Keratinocyte (primary cell): ENCODE data around the gene TGM1.

Source experiments
- CTCF ChIP-seq, 3 experiments: IDR thresholded peaks in 1 of 3; conservative IDR thresholded peaks in 1 of 3; optimal IDR thresholded peaks in 1 of 3; 2 replicates in 2 of 3; 3 replicates in 1 of 3; pipeline versions ENCODE3 to v1.5.1; 2011; ENCODE audit warnings: low read length in 3 of 3, mild to moderate bottlenecking in 3 of 3, moderate library complexity in 2 of 3, control low read depth in 1 of 3, inconsistent platforms in 1 of 3; ENCODE audit not compliant: insufficient read depth in 2 of 3; ENCODE audit errors: extremely low read depth in 1 of 3
- EZH2 ChIP-seq: IDR thresholded peaks from one replicate; pipeline ENCODE4 v1.6.1; 2012; ENCODE audit warnings: inconsistent platforms, mild to moderate bottlenecking, low read length, moderate library complexity

- no peak for TF ChIP-seq CTCF (optimal IDR thresholded peaks at IDR 0.05 in 1 of 3, IDR thresholded peaks at IDR 0.05 in 1 of 3, conservative IDR thresholded peaks at IDR 0.05 in 1 of 3; ENCODE audit: extremely low read depth in 1 of 3, insufficient read depth in 2 of 3, low read length in 3 of 3)
- TF ChIP-seq EZH2: no peak
These were observed 43.9 kb downstream of the TGM1 start for GRCh38 chr14:24219080-24219479.
